Measurements from ENCODE around the gene PPL. TPM values are rescaled to one million over a fixed set of nuclear protein-coding genes. Genes with fewer than 3 reads are reported as not detected.

PPL gene
- total and polyA plus RNA-seq, 2 donors (not counting 3 experiments of a cell fraction or from before 2014, with no cell fraction given): 0.07 to 0.20 TPM

DNA sequence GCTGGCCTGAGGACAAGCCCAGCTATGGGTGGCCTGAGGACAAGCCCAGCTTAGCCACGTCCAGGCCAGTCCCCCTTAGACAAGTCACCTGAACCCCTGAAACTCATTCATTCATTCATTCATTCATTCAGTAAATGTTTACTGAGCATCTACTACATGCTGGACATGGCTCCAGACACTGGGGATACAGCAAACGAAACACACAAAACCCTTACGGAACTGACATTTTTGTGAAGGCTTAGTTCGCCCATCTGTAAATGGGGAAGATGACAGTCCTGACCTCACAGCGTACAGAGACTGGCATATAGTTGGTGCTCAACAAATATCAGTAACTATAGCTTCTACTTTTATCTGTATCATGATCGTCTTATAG is 37.5 kb downstream of the PPL start:
- FAIRE-seq: no peak

More for the DNA sequence above, 37.5 kb downstream of the PPL start:
- Histone ChIP-seq H3K9me3 (replicated peaks; ENCODE audit: control insufficient read depth, insufficient read depth, low read length) (no peaks in the 10 kb centered on the region), H3K79me2 (ENCODE audit: control insufficient read depth, insufficient read depth, low read length) (no peaks in the 10 kb centered on the region), H2AFZ (ENCODE audit: low read depth, low read length) (no peak overlapping the region), H3K4me1 (ENCODE audit: control insufficient read depth, extremely low read depth, insufficient read depth, low read length) (no peaks in the 10 kb centered on the region), H4K20me1 (replicated peaks; ENCODE audit: control insufficient read depth, extremely low read depth, insufficient read depth, low read length) (no peaks in the 10 kb centered on the region), H3K27me3 (ENCODE audit: control insufficient read depth in 2 of 2, insufficient read depth in 2 of 2, low read length in 2 of 2) (no peaks in the 10 kb centered on the region), H3K4me2 (ENCODE audit: insufficient read depth, low read length) (no peak overlapping the region), H3K9me1 (replicated peaks; ENCODE audit: control insufficient read depth, extremely low read depth, insufficient read depth, low read length) (no peaks in the 10 kb centered on the region), H3K9ac (replicated peaks; ENCODE audit: extremely low read depth, insufficient read depth, low read length) (no peak overlapping the region), H3K36me3 (ENCODE audit: control insufficient read depth in 2 of 2, extremely low read depth in 1 of 2, insufficient read depth in 2 of 2, low read length in 2 of 2) (no peaks in the 10 kb centered on the region), H3K4me3 (replicated peaks in 1 of 3; ENCODE audit: insufficient read depth in 1 of 3, low read depth in 1 of 3, low read length in 3 of 3) (no peak overlapping the region), H3K27ac (ENCODE audit: insufficient read depth, low read depth, low read length) (no peak overlapping the region)
- BruUV-seq (replicated peaks): no TSS peak
- CTCF ChIA-PET: interaction anchor here (1.2 kb wide), 1 partner anchor 11 kb away, joined by 3 read pairs; no protein-coding TSS in a partner anchor
- intact Hi-C loops (cut with micrococcal nuclease): loop anchor here (10.0 kb wide), 1 partner anchor 55 kb away; the partner anchor contains the start of gene SEC14L5
- POLR2A ChIA-PET: no interaction called here
- TF ChIP-seq, protein P1, sequence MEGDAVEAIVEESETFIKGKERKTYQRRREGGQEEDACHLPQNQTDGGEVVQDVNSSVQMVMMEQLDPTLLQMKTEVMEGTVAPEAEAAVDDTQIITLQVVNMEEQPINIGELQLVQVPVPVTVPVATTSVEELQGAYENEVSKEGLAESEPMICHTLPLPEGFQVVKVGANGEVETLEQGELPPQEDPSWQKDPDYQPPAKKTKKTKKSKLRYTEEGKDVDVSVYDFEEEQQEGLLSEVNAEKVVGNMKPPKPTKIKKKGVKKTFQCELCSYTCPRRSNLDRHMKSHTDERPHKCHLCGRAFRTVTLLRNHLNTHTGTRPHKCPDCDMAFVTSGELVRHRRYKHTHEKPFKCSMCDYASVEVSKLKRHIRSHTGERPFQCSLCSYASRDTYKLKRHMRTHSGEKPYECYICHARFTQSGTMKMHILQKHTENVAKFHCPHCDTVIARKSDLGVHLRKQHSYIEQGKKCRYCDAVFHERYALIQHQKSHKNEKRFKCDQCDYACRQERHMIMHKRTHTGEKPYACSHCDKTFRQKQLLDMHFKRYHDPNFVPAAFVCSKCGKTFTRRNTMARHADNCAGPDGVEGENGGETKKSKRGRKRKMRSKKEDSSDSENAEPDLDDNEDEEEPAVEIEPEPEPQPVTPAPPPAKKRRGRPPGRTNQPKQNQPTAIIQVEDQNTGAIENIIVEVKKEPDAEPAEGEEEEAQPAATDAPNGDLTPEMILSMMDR (IDR thresholded peaks at IDR 0.05; ENCODE audit: extremely low read depth in 1 of 2, insufficient read depth in 1 of 2, low read depth in 1 of 2, low read length in 2 of 2): no peak
- no peak for TF ChIP-seq POLR2AphosphoS5 (IDR thresholded peaks at IDR 0.05; ENCODE audit: insufficient read depth, low read depth, low read length)
- TF ChIP-seq, protein P2, sequence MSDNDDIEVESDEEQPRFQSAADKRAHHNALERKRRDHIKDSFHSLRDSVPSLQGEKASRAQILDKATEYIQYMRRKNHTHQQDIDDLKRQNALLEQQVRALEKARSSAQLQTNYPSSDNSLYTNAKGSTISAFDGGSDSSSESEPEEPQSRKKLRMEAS (IDR thresholded peaks at IDR 0.05; ENCODE audit: insufficient read depth, insufficient read length): no peak
- no peak for TF ChIP-seq MYC (IDR thresholded peaks at IDR 0.05; ENCODE audit: low read depth, low read length)
- no peak for TF ChIP-seq JUN (IDR thresholded peaks at IDR 0.05; ENCODE audit: borderline replicate concordance, insufficient read depth, insufficient read length, low read depth)
- no peak for TF ChIP-seq FOS (IDR thresholded peaks at IDR 0.05; ENCODE audit: borderline replicate concordance, insufficient read depth, low read length)
- no peak for TF ChIP-seq POLR2A (IDR thresholded peaks at IDR 0.05; ENCODE audit: low read depth, low read length)
- TF ChIP-seq GATA2 (IDR thresholded peaks at IDR 0.05; ENCODE audit: insufficient read depth, insufficient read length, low read depth, low read length): no peak
- no peak for DNase-seq (ENCODE audit: low read depth, low spot score)
- dilution Hi-C loops (cut with MboI; ENCODE audit: extremely low pct_ligation_motif_present, low sequenced_read_pairs): no loop called here
